PC-3 (cell line): ENCODE results near the gene JADE1. TPM values are rescaled to one million over a fixed set of nuclear protein-coding genes. Genes with fewer than 3 reads are reported as not detected.

Source experiments
- ATAC-seq: fragments of 200-7000 bp; cut with Tn5 transposase; 2 replicates; pipeline ENCODE4 v1.9.1; 2020; ENCODE audit warnings: mild to moderate bottlenecking, moderate library complexity
- BruUV-seq: library from RNA; stranded (reverse); fragments of 400-500 nt; replicated peaks from 2 replicates; lab custom pipeline; 2021; lab: Mats Ljungman, UMichigan
- CTCF ChIA-PET: fragments of 300-600 bp; sonication (Branson Sonifier 250); formaldehyde crosslinking; loops from one replicate; lab custom pipeline; 2022; ENCODE audit warnings: antibody characterized with exemption; lab: Charles Lee
- POLR2A ChIA-PET: fragments of 300-600 bp; sonication (Branson Sonifier 250); formaldehyde crosslinking; loops from one replicate; lab custom pipeline; 2022; ENCODE audit warnings: antibody characterized with exemption; ENCODE audit not compliant: unreplicated experiment; lab: Charles Lee
- DNase-seq: peaks from one replicate; pipeline ENCODE4 v3.0.0-alpha.2; 2015
- H2AFZ ChIP-seq: fragments of 300-600 bp; sonication (generic); 2 replicates; pipeline ENCODE4 v1.6.0; 2016; ENCODE audit warnings: antibody characterized with exemption, low read length
- H3F3A ChIP-seq: fragments of 300-600 bp; sonication (generic); one replicate; pipeline ENCODE4 v1.6.0; 2017; ENCODE audit warnings: antibody characterized with exemption, low read length, control low read depth, mild to moderate bottlenecking; ENCODE audit not compliant: unreplicated experiment
- H3K27ac ChIP-seq: fragments of 300-600 bp; sonication (generic); 2 replicates; pipeline ENCODE4 v1.5.1; 2016; ENCODE audit warnings: mild to moderate bottlenecking, low read length
- H3K27me3 ChIP-seq: fragments of 300-600 bp; sonication (generic); 2 replicates; pipeline ENCODE4 v1.6.1; 2016; ENCODE audit warnings: low read length, mixed read lengths
- H3K36me3 ChIP-seq: fragments of 300-600 bp; sonication (generic); 2 replicates; pipeline ENCODE4 v1.6.1; 2016; ENCODE audit warnings: low read depth, mixed run types, low read length, mixed read lengths
- H3K4me1 ChIP-seq: fragments of 300-600 bp; sonication (generic); 2 replicates; pipeline ENCODE4 v1.5.1; 2016; ENCODE audit warnings: low read length; ENCODE audit not compliant: insufficient read depth
- H3K4me2 ChIP-seq: fragments of 300-600 bp; sonication (generic); 2 replicates; pipeline ENCODE4 v1.6.0; 2016; ENCODE audit warnings: low read length
- H3K4me3 ChIP-seq: fragments of 300-600 bp; sonication (generic); 2 replicates; pipeline ENCODE4 v1.5.1; 2016; ENCODE audit warnings: mild to moderate bottlenecking, low read length, mixed read lengths
- H3K79me2 ChIP-seq: fragments of 300-600 bp; sonication (generic); 2 replicates; pipeline ENCODE4 v1.6.1; 2017; ENCODE audit warnings: low read length, mixed read lengths
- H3K9ac ChIP-seq: fragments of 300-600 bp; sonication (generic); 2 replicates; pipeline ENCODE4 v1.6.0; 2016; ENCODE audit warnings: mild to moderate bottlenecking, low read length
- H3K9me2 ChIP-seq: fragments of 300-600 bp; sonication (generic); replicated peaks from 2 replicates; pipeline ENCODE4 v1.6.1; 2016; ENCODE audit warnings: mixed run types, low read length, mixed read lengths
- H3K9me3 ChIP-seq: fragments of 300-600 bp; sonication (generic); 2 replicates; pipeline ENCODE4 v1.6.1; 2016; ENCODE audit warnings: low read length, mixed read lengths
- H4K20me1 ChIP-seq: fragments of 300-600 bp; sonication (generic); 2 replicates; pipeline ENCODE4 v1.6.1; 2016; ENCODE audit warnings: low read length, mixed read lengths
- EZH2 ChIP-seq: fragments of 300-600 bp; sonication (generic); IDR thresholded peaks from one replicate; pipeline ENCODE4 v1.6.1; 2017; ENCODE audit warnings: antibody characterized with exemption, mild to moderate bottlenecking, low read length; ENCODE audit not compliant: unreplicated experiment
- EZH2phosphoT487 ChIP-seq: fragments of 300-600 bp; sonication (generic); IDR thresholded peaks from 2 replicates; pipeline ENCODE4 v1.6.1; 2018; ENCODE audit warnings: mild to moderate bottlenecking, antibody characterized with exemption, low read length, borderline replicate concordance
- intact Hi-C: fragments of 100-400 bp; cut with micrococcal nuclease; formaldehyde crosslinking; loops from 2 replicates; pipeline ENCODE4 v1.9.0; 2023
- total RNA-seq: library from RNA; depleted of rRNA; stranded (reverse); fragments of >200 nt; gene quantifications from 2 replicates; pipeline ENCODE4 v1.2.3, GENCODE V29; 2014
- TF ChIP-seq, protein P1 (sequence below): fragments of 300-600 bp; sonication (generic); conservative IDR thresholded peaks from 2 replicates; pipeline ENCODE4 v1.5.1; 2017; ENCODE audit warnings: antibody characterized with exemption, low read depth, mild to moderate bottlenecking, low read length

The JADE1 gene
- total RNA-seq, 1 experiment from 2014 or later, result 10.8 TPM

DNA sequence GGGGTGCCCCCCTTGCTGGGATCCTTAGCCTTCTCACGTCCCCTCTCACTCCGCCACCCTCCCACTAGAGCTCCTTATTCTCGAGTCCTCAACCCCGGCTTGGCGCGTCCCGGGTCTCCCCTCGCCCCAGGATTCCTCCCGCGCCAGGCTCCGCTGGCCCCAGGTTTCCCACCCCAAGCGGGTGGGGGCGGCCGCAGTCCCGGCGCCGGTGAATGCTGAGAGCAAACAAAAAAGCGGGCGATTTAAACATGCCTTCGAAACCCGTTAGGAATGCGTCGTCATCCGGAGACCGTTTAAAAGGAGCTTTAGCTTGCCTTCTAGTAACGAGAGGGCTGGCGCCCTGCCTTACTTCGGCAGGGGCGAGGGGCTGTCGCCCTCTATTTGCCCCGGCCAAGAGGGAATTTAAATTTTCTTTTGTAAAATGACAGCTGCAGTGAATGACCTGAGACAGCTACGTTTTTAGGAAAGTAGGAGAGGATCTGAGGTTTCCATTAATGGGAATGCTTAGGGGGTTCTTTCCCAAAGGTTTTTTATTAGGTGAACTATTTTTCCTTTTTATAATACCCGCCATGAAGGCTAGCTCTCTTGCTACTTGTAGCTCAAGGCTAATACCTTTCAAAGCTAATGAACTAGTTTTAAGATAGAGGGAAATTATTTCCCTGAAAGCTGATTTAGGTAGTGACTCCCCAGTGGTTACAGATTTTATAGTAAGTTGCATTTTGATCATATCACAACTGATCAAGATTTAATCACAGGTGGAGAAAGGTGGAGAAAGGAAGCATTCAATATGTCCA lies 3.1 kb downstream of the JADE1 start:
- Histone ChIP-seq H3F3A (no peaks in the 10 kb centered on the region), H3K27ac (peak overlapping the region; percentile 71), H3K4me1 (peaks cover 11% of the 10 kb centered on the region), H3K9me2 (no peaks in the 10 kb centered on the region), H3K9ac (peak overlapping the region; percentile 76), H2AFZ (peak overlapping the region; percentile 74), H4K20me1 (no peaks in the 10 kb centered on the region), H3K4me2 (peak overlapping the region; percentile 95), H3K9me3 (no peaks in the 10 kb centered on the region), H3K36me3 (no peaks in the 10 kb centered on the region), H3K79me2 (peaks cover 63% of the 10 kb centered on the region), H3K4me3 (peak overlapping the region; percentile 88), H3K27me3 (no peaks in the 10 kb centered on the region)
- DNase-seq, result peak; percentile 52
- BruUV-seq, result TSS peak; percentile 18
- ChIA-PET CTCF (no interaction called here), POLR2A (interaction anchor here (0.7 to 1.2 kb wide), 3 partner anchors 10 to 207 kb away, joined by 3 to 6 read pairs (median 5); no protein-coding TSS in a partner anchor)
- TF ChIP-seq EZH2phosphoT487 (no peak), EZH2 (no peak)
- TF ChIP-seq, protein P1, sequence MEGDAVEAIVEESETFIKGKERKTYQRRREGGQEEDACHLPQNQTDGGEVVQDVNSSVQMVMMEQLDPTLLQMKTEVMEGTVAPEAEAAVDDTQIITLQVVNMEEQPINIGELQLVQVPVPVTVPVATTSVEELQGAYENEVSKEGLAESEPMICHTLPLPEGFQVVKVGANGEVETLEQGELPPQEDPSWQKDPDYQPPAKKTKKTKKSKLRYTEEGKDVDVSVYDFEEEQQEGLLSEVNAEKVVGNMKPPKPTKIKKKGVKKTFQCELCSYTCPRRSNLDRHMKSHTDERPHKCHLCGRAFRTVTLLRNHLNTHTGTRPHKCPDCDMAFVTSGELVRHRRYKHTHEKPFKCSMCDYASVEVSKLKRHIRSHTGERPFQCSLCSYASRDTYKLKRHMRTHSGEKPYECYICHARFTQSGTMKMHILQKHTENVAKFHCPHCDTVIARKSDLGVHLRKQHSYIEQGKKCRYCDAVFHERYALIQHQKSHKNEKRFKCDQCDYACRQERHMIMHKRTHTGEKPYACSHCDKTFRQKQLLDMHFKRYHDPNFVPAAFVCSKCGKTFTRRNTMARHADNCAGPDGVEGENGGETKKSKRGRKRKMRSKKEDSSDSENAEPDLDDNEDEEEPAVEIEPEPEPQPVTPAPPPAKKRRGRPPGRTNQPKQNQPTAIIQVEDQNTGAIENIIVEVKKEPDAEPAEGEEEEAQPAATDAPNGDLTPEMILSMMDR, result no peak
- intact Hi-C loops, result loop anchor here (1.0 kb wide), 1 partner anchor 51 kb away; no protein-coding TSS in a partner anchor
- ATAC-seq, result peak; percentile 1

DNA sequence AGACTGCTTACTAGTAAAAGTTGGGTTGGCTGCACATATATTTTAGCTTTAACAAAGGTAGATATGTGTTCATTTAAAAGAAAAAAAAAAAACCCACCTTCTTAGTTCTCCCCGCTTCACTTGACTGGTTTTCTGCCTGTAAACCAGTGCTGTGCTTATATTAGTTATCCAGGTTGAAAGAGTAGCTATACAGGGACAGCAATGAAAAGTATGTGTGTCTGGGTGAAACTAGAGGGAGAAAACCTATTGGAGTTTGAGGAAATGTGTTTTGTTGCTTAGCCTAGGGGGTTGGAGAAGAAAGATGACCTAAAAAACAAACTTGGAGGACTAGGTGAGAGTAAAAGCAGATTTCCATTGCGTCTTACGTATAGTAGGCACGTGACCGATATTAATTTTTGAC lies 4.5 kb downstream of the JADE1 start:
- Histone ChIP-seq H3K79me2 (peaks cover 77% of the 10 kb centered on the region), H2AFZ (no peak overlapping the region), H3K9ac (no peak overlapping the region), H3K9me3 (no peaks in the 10 kb centered on the region), H3K27me3 (no peaks in the 10 kb centered on the region), H3K4me2 (no peak overlapping the region; the same call in 1 of the 2 replicates), H3K4me1 (peaks cover 12% of the 10 kb centered on the region), H3K9me2 (no peaks in the 10 kb centered on the region), H3K27ac (no peak overlapping the region), H3K36me3 (no peaks in the 10 kb centered on the region), H3F3A (no peaks in the 10 kb centered on the region), H4K20me1 (no peaks in the 10 kb centered on the region), H3K4me3 (no peak overlapping the region)
- BruUV-seq, result no TSS peak
- ATAC-seq (no peak), DNase-seq (no peak)
- TF ChIP-seq, protein P1, result no peak
- TF ChIP-seq EZH2 (no peak), EZH2phosphoT487 (no peak)
- POLR2A ChIA-PET, result no interaction called here
- CTCF ChIA-PET, result no interaction called here
- intact Hi-C loops, result loop anchor here (1.0 kb wide), 1 partner anchor 49 kb away; no protein-coding TSS in a partner anchor

DNA sequence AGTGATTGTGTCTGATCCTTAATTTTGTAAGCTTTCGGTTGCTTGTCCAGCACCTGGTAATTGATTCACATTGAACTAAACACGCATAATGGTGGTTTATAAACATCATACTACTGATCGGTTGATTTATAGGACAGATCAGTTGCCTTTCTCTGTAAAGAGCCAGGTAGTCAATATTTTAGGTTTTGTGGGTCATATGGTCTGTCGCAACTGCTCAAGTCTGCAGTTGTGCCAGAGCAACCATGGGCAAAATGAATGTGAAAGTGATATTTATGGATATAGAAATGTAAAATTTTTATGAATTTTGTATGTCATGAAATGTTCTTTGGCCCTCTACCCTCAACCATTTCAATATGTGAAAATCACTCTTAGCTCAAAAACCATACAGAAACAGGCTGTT lies 8.9 kb downstream of the JADE1 start:
- Histone ChIP-seq H3K27ac (no peak overlapping the region), H3K4me1 (peaks cover 20% of the 10 kb centered on the region), H3K4me2 (no peak overlapping the region), H4K20me1 (no peaks in the 10 kb centered on the region), H3K36me3 (no peaks in the 10 kb centered on the region), H3K4me3 (no peak overlapping the region), H3F3A (peaks cover 1% of the 10 kb centered on the region), H3K9ac (no peak overlapping the region), H2AFZ (no peak overlapping the region), H3K27me3 (no peaks in the 10 kb centered on the region), H3K79me2 (peaks cover 89% of the 10 kb centered on the region), H3K9me3 (no peaks in the 10 kb centered on the region), H3K9me2 (no peaks in the 10 kb centered on the region)
- DNase-seq (no peak), ATAC-seq (no peak)
- intact Hi-C loops, result no loop called here
- ChIA-PET POLR2A (no interaction called here), CTCF (no interaction called here)
- BruUV-seq, result no TSS peak
- TF ChIP-seq EZH2 (no peak), EZH2phosphoT487 (no peak)
- TF ChIP-seq, protein P1, result no peak
